HT1080 (cell line): ENCODE data around the gene ZMIZ2. TPM values are rescaled to one million over a fixed set of nuclear protein-coding genes. Genes with fewer than 3 reads are reported as not detected.
"Not testable (repeated sequence)": the region's sequence is repeated elsewhere in the genome, so short reads cannot be mapped to it uniquely, and the experiment has no call there.

Experiments used
- DNase-seq: peaks from one replicate; pipeline ENCODE4 v3.0.0-alpha.2; 2015; ENCODE audit warnings: low read depth
- total RNA-seq: library from RNA; depleted of rRNA; stranded (reverse); fragments of >200 nt; shearing (Covaris generic); gene quantifications from 2 replicates; pipeline ENCODE4 v1.2.3, GENCODE V29; 2014; rRNA removed

ZMIZ2 gene
- total RNA-seq, 1 experiment from 2014 or later: 17.8 TPM

GRCh38 chr7:44798649-44799305 is 50.1 kb downstream of the ZMIZ2 start:
- DNase-seq: no peak

- DNase-seq: no peak
These were observed 51.3 kb downstream of the ZMIZ2 start for GRCh38 chr7:44799939-44800338.

- DNase-seq: peak; percentile 71
These were observed 53.2 kb downstream of the ZMIZ2 start for GRCh38 chr7:44801890-44802289.

GRCh38 chr7:44802418-44803025 is 53.9 kb downstream of the ZMIZ2 start:
- DNase-seq: no peak

GRCh38 chr7:44803828-44804519 is 55.3 kb downstream of the ZMIZ2 start:
- not testable (repeated sequence) for DNase-seq

- no peak for DNase-seq
These were observed 57.3 kb downstream of the ZMIZ2 start for GRCh38 chr7:44805950-44806349.

GRCh38 chr7:44808914-44809393 is 60.3 kb downstream of the ZMIZ2 start:
- no peak for DNase-seq

GRCh38 chr7:44811093-44811492 is 62.4 kb downstream of the ZMIZ2 start:
- DNase-seq: no peak

- DNase-seq: no peak
These were observed 62.9 kb downstream of the ZMIZ2 start for GRCh38 chr7:44811571-44811970.

GRCh38 chr7:44814919-44815318 is 66.3 kb downstream of the ZMIZ2 start:
- no peak for DNase-seq

- no peak for DNase-seq
These were observed 70.6 kb downstream of the ZMIZ2 start for GRCh38 chr7:44819292-44819691.

Other genes starting within 250 kb of the ZMIZ2 start
- not detected in 2 replicates for gene NPC1L1, start 207.5 kb upstream of the ZMIZ2 start, total RNA-seq
- gene DDX56, start 174.9 kb upstream of the ZMIZ2 start, total RNA-seq: 159 and 169 TPM in 2 replicates
- 71.4 and 76.8 TPM in 2 replicates for gene TMED4, start 166.6 kb upstream of the ZMIZ2 start, total RNA-seq
- gene OGDH, start 142.2 kb upstream of the ZMIZ2 start, total RNA-seq: 41.8 and 41.9 TPM in 2 replicates
- gene PPIA, start 47.8 kb downstream of the ZMIZ2 start, total RNA-seq: 5,336 and 5,878 TPM in 2 replicates
- 362 and 397 TPM in 2 replicates for gene H2AZ2, start 99.2 kb downstream of the ZMIZ2 start, total RNA-seq
- 12.8 and 20.2 TPM in 2 replicates for gene PURB, start 136.7 kb downstream of the ZMIZ2 start, total RNA-seq
- 0.10 TPM in 1 of 2 replicates, not detected in the other for gene MYO1G, start 230.2 kb downstream of the ZMIZ2 start, total RNA-seq